ENCODE measurements around the gene ENTPD2.
"Not testable (repeated sequence)": the region's sequence is repeated elsewhere in the genome, so short reads cannot be mapped to it uniquely, and the experiment has no call there.

ENTPD2 gene

GRCh38 chr9:137063311-137064026 lies 9.6 kb upstream of the ENTPD2 start:
- no peak for DNase-seq

GRCh38 chr9:137062798-137063197 lies 8.9 kb upstream of the ENTPD2 start:
- DNase-seq, result not testable (repeated sequence)

GRCh38 chr9:137062384-137062783 lies 8.5 kb upstream of the ENTPD2 start:
- no peak for DNase-seq

- DNase-seq, result no peak
These were observed 4.8 kb upstream of the ENTPD2 start for GRCh38 chr9:137058521-137059234.

GRCh38 chr9:137057545-137057944 lies 3.7 kb upstream of the ENTPD2 start:
- no peak for DNase-seq

GRCh38 chr9:137056739-137057415 lies 3.0 kb upstream of the ENTPD2 start:
- no peak for DNase-seq

GRCh38 chr9:137055385-137056364 lies 1.8 kb upstream of the ENTPD2 start:
- DNase-seq, result no peak

GRCh38 chr9:137054932-137055384 lies 1.1 kb upstream of the ENTPD2 start:
- DNase-seq, result no peak

- DNase-seq, result no peak
These were observed 590 bp downstream of the ENTPD2 start for GRCh38 chr9:137052998-137053943.

- DNase-seq, result no peak
These were observed 1.6 kb downstream of the ENTPD2 start for GRCh38 chr9:137052293-137052692.

GRCh38 chr9:137051145-137051724 lies 2.6 kb downstream of the ENTPD2 start:
- no peak for DNase-seq

GRCh38 chr9:137050570-137050969 lies 3.3 kb downstream of the ENTPD2 start:
- DNase-seq, result no peak

GRCh38 chr9:137049544-137050449 lies 4.1 kb downstream of the ENTPD2 start:
- peak; percentile 62 for DNase-seq

- no peak for DNase-seq
These were observed 5.0 kb downstream of the ENTPD2 start for GRCh38 chr9:137048655-137049543.

GRCh38 chr9:137046088-137046787 lies 7.6 kb downstream of the ENTPD2 start, which contains the start of gene NPDC1:
Gene NPDC1, minus strand, starts transcription at chr9:137046177. Its CDS starts 188 bp downstream, at chr9:137045989.
- DNase-seq, result peak; percentile 83

- no peak for DNase-seq
These were observed 8.4 kb downstream of the ENTPD2 start for GRCh38 chr9:137045294-137046087.

Data from stimulated activated CD4-positive, alpha-beta T cell treated with anti-CD3 and anti-CD28 coated beads, Interleukin-4, amount 100 ng/mL, for 1 hour (primary cell).